Cardiac fibroblast (primary cell): ENCODE measurements around the gene ITPR2.

Experiments
- DNase-seq, 2 donors: peaks; one replicate each; pipeline versions ENCODE4 v3.0.0 to v3.0.0-alpha.2; 2010; ENCODE audit warnings: low read depth in 2 of 2
- H3K4me3 ChIP-seq, 2 donors: replicated peaks in 1 of 2; 1 replicate in 1 of 2; 2 replicates in 1 of 2; pipeline ENCODE4 v1.5.1; 2011; ENCODE audit warnings: low read depth in 2 of 2, low read length in 2 of 2, mild to moderate bottlenecking in 2 of 2, moderate library complexity in 1 of 2
- CTCF ChIP-seq: IDR thresholded peaks from one replicate; pipeline ENCODE4 v1.5.1; 2011; ENCODE audit warnings: low read depth, mild to moderate bottlenecking, low read length, inconsistent platforms

The ITPR2 gene

GRCh38 chr12:26697217-26697616 lies 135.8 kb downstream of the ITPR2 start:
- no peak overlapping the region for H3K4me3 ChIP-seq
- no peak for TF ChIP-seq CTCF
- peak; percentile 72 to 88 for DNase-seq

GRCh38 chr12:26696613-26697092 lies 136.3 kb downstream of the ITPR2 start:
- H3K4me3 ChIP-seq: no peak overlapping the region
- TF ChIP-seq CTCF: no peak
- peak; percentile 57 to 86 for DNase-seq

- no peak overlapping the region for H3K4me3 ChIP-seq
- no peak for TF ChIP-seq CTCF
- peak; percentile 9 to 66 for DNase-seq
These were observed 136.9 kb downstream of the ITPR2 start for GRCh38 chr12:26696048-26696612.

GRCh38 chr12:26694402-26694801 lies 138.6 kb downstream of the ITPR2 start:
- H3K4me3 ChIP-seq: no peak overlapping the region
- no peak for DNase-seq
- TF ChIP-seq CTCF: no peak

GRCh38 chr12:26692407-26692806 lies 140.6 kb downstream of the ITPR2 start:
- no peak for TF ChIP-seq CTCF
- no peak for DNase-seq
- H3K4me3 ChIP-seq: no peak overlapping the region

GRCh38 chr12:26691234-26691970 lies 141.6 kb downstream of the ITPR2 start:
- TF ChIP-seq CTCF: peak; percentile 9
- DNase-seq: peak; percentile 89 to 98
- no peak overlapping the region for H3K4me3 ChIP-seq
